Measurements from ENCODE around the gene MICAL3.
A peak's percentile ranks its signal among the peaks of the same experiment; 100 is the strongest.
"Not testable (repeated sequence)": the region's sequence is repeated elsewhere in the genome, so short reads cannot be mapped to it uniquely, and the experiment has no call there.

The MICAL3 gene

GRCh38 chr22:17953147-17953546 is 71.2 kb downstream of the MICAL3 start:
- no peak for DNase-seq (ENCODE audit: low read depth)

GRCh38 chr22:17952273-17952801 is 72.0 kb downstream of the MICAL3 start:
- no peak for DNase-seq (ENCODE audit: low read depth)

DNA sequence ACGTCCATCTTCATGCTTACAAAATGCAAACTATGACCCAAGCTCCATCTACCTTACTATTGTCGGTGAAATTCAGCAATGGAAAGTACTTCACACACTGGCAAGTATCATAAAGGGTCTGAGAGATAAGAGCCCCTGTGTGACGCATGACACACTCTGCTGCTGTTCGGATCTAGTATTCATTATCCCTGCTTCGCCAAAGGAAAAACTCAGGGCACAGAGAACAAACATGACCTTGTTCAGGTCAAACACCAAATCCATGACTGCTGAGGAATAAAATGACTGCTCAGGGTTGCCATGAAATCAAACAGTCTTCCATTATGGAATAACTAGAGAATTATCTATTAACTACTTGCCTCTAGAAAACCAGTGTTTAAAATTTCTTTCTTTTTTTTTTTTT is 73.0 kb downstream of the MICAL3 start:
- no peak for DNase-seq (ENCODE audit: low read depth)

- no peak for DNase-seq (ENCODE audit: low read depth)
Observed at GRCh38 chr22:17950651-17951214, 73.6 kb downstream of the MICAL3 start.

- DNase-seq (ENCODE audit: low read depth): no peak
Observed at GRCh38 chr22:17949642-17950473, 74.5 kb downstream of the MICAL3 start.

GRCh38 chr22:17948101-17948500 is 76.3 kb downstream of the MICAL3 start:
- DNase-seq (ENCODE audit: low read depth): no peak

GRCh38 chr22:17946662-17947367 is 77.5 kb downstream of the MICAL3 start:
- DNase-seq (ENCODE audit: low read depth): no peak

- DNase-seq (ENCODE audit: low read depth): no peak
Observed at GRCh38 chr22:17945888-17946648, 78.3 kb downstream of the MICAL3 start.

DNA sequence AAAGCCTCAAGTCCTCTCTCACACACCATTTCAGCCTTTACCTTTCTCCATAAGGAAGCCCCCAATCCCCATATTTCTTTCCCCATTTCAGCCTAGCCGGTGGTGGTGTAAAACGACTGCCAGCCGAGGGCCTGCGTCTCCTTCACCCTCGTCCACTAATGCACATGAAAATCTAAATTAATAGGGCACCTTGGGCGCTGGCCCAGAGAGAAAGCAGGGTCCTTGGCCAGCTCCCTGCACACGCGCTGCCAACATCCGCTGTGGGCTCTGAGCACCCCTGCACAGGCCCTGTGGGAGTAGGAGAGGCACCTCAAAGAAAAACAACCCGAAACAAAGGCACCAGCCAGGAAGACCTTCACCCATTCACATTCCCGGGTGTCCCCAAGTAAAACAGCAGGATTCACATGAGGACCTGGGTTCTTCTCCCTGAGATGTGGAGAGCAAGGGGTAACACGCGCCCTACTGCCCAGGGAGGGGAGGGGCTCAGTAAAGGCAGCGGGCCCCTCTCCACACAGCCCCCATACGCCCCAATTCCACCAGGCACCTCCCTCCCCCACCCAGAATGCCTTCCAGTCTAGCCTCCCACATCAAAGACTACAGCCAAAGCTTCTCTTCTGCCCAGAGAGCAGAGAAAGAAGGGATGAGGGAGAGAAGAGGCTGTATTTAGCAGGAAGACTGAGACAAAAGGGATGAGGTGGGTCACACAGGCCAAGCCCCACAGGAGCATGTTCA is 79.0 kb downstream of the MICAL3 start:
- DNase-seq (ENCODE audit: low read depth): no peak

- DNase-seq (ENCODE audit: low read depth): no peak
Observed at GRCh38 chr22:17944256-17944655, 80.1 kb downstream of the MICAL3 start.

GRCh38 chr22:17943533-17944249 is 80.7 kb downstream of the MICAL3 start:
- DNase-seq (ENCODE audit: low read depth): no peak

- no peak for DNase-seq (ENCODE audit: low read depth)
Observed at GRCh38 chr22:17942721-17943120, 81.6 kb downstream of the MICAL3 start.

DNA sequence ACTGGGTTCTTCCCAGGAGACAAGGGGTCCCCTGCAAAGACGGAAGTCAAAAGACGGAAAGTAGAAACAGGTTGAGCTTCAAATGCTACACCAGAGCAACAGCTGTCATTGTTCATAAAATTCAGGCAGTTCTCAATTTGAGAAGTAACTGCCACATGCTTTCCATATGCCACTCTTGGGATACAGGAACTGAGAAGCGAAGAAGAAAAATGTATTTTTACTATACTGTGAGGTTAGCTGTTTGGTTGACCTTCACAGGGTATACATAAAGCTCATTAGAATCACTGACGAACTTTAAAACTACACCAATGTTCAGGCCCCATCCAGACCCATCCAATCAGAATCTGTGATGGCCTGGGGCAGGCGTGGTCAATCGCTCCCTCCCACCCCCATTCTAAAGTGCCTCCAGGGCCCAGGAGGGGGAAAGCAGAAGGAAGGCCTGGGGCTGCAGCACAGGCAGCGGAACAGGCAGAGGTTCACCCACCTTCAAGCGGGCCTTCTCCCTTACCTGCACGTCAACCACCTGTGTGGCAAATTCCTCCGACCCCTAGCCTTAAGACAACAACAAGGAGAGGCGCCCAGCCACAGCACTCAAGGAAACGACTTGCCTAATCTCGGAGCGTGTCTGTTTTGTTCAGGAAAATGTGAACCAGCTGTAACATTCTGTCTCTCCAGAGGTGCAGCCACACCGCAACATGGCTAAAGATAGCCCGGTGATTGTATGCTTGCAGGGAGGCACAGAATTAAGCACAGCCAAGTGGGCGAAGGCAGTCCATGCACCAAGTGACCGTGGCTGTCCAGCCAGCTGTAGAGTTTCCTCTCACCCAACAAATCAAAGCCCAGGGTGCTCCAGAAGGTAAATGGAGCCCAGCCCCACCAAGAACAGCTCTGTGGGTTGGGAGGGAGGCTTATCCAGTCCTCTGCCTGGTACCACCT is 82.6 kb downstream of the MICAL3 start:
- no peak for DNase-seq (ENCODE audit: low read depth)

- DNase-seq (ENCODE audit: low read depth): no peak
Observed at GRCh38 chr22:17939579-17939978, 84.8 kb downstream of the MICAL3 start.

DNA sequence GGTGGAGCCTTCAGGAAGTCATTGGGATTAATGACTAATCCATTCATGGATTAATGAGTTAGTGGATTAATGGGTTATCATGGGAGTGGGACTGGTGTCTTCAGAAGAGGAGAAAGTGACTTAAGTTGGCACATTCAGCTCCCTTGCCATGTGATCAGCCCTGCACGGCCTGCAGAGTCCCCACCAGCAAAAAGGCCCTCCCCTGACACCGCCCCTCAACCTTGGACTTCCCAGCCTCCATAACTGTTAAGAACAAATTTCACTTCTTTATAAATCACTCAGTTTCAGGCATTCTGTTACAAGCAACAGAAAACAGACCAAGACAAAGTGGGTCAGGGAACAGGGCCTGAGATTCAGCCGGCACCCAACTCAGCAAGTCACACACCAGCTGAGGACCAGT is 85.3 kb downstream of the MICAL3 start:
- DNase-seq (ENCODE audit: low read depth): no peak

- DNase-seq (ENCODE audit: low read depth): peak; percentile 66
Observed at GRCh38 chr22:17938484-17938924, 85.9 kb downstream of the MICAL3 start.

DNA sequence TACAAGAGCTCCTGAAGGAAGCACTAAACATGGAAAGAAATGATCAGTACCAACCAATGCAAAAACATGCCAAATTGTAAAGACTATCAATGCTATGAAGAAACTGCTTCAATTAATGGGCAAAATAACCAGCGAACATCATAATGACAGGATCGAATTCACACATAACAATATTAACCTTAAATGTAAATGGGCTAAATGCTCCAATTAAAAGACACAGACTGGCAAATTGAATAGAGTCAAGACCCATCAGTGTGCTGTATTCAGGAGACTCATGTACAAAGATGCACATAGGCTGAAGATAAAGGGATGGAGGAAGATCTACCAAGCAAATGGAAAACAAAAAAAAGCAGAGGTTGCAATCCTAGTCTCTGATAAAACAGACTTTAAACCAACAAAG is 91.9 kb downstream of the MICAL3 start:
- not testable (repeated sequence) for DNase-seq (ENCODE audit: low read depth)

GRCh38 chr22:17931400-17931825 is 92.9 kb downstream of the MICAL3 start:
- no peak for DNase-seq (ENCODE audit: low read depth)

Measured in amniotic epithelial cell (primary cell).